ENCODE results near the gene PSMD12. TPM values are rescaled to one million over a fixed set of nuclear protein-coding genes. Genes with fewer than 3 reads are reported as not detected.
"Not testable (repeated sequence)": the region's sequence is repeated elsewhere in the genome, so short reads cannot be mapped to it uniquely, and the experiment has no call there.

The PSMD12 gene
- total and polyA plus RNA-seq, 2 donors, result 21.1 to 48.0 TPM

DNA sequence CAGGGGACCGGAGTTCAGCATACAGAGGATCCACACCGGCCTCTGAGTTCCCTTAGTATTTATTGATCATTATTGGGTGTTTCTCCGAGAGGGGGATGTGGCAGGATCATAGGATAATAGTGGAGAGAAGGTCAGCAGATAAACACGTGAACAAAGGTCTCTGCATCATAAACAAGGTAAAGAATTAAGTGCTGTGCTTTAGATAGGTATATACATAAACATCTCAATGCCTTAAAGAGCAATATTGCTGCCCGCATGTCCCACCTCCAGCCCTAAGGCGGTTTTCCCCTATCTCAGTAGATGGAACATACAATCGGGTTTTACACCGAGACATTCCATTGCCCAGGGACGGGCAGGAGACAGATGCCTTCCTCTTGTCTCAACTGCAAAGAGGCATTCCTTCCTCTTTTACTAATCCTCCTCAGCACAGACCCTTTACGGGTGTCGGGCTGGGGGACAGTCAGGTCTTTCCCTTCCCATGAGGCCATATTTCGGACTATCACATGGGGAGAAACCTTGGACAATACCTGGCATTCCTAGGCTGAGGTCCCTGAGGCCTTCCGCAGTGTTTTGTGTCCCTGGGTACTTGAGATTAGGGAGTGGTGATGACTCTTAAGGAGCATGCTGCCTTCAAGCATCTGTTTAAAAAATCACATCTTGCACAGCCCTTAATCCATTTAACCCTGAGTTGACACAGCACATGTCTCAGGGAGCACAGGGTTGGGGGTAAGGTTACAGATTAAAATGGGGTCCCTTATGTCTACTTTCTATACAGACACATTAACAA, 39.2 kb downstream of the PSMD12 start:
- H3K4me1 ChIP-seq (ENCODE audit: insufficient read depth); H3K4me3 ChIP-seq (ENCODE audit: low read depth, low read length); H3K36me3 ChIP-seq (ENCODE audit: insufficient read depth); DNase-seq (ENCODE audit: extremely low spot score); H3K27ac ChIP-seq (ENCODE audit: low read depth): not testable (repeated sequence)
- WGBS, result 80% methylated on average over 12 of the region's 13 CpGs

DNA sequence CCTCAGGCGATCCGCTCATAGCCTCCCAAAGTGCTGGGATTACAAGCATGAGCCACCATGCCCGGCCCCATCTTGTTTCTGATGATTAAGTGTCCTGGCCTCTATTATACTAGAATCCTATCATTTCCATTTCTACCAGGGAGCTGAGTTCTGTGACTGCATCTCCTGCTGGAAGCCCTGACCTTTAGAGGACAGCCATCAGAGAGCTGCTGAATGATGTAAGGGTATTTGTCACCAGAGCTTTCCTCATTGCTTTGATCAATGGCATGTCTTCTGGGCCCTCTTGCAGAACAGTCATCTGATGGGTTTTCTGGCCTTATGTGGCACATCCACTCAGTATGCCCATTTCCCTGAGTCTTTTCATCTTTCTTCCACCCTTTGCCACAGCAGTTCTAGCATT, 39.9 kb downstream of the PSMD12 start:
- 93% methylated on average over 3 of the region's 3 CpGs for WGBS
- H3K27ac ChIP-seq (ENCODE audit: low read depth), result no peak overlapping the region
- no peaks in the 10 kb centered on the region for H3K4me1 ChIP-seq (ENCODE audit: insufficient read depth)
- DNase-seq (ENCODE audit: extremely low spot score), result no peak
- H3K36me3 ChIP-seq (ENCODE audit: insufficient read depth), result no peaks in the 10 kb centered on the region
- no peak overlapping the region for H3K4me3 ChIP-seq (ENCODE audit: low read depth, low read length)

DNA sequence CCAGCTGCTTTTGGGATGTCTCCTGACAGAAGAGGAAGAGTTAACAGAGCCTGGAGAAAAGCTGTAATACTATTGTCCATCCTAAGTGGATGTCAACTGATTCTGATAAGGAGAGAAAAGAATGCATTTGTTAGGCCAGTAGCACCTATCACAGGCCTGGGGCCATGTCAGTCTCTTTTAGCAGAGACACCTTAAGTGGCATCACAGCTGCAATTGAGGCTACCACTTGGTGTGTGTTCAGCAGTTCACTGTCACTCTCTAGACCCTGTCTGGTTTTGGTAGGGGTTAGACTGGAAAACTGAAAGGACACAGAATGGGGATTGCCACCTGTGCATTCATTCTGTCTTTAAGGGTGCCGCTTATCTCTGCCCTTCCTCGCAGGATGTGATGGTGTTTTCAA, 42.0 kb downstream of the PSMD12 start:
- no peak for DNase-seq (ENCODE audit: extremely low spot score)
- no peaks in the 10 kb centered on the region for H3K4me1 ChIP-seq (ENCODE audit: insufficient read depth)
- WGBS, result 86% methylated on average over 2 of the region's 2 CpGs
- no peak overlapping the region for H3K27ac ChIP-seq (ENCODE audit: low read depth)
- H3K36me3 ChIP-seq (ENCODE audit: insufficient read depth), result no peaks in the 10 kb centered on the region
- H3K4me3 ChIP-seq (ENCODE audit: low read depth, low read length), result no peak overlapping the region

DNA sequence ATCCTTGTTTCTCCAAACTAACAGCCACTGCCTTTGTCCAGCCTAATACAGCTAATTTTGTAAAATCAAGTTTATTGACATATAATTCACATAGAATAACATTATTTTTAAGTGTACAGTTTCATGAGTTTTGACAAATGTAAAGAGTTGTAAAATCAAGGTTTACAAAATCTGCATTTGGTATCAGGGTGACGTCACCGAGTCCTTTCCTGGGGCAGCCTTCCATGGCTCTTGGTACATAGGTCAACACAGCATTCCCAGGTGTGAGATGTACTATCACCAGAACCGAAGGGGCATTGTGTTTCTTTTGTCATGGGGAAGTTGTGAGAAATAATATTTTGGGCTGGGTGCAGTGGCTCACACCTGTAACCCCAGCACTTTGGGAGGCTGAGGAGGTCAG, 42.9 kb downstream of the PSMD12 start:
- no peaks in the 10 kb centered on the region for H3K4me1 ChIP-seq (ENCODE audit: insufficient read depth)
- 93% methylated on average over 3 of the region's 3 CpGs for WGBS
- no peak overlapping the region for H3K4me3 ChIP-seq (ENCODE audit: low read depth, low read length)
- H3K27ac ChIP-seq (ENCODE audit: low read depth), result no peak overlapping the region
- no peaks in the 10 kb centered on the region for H3K36me3 ChIP-seq (ENCODE audit: insufficient read depth)
- DNase-seq (ENCODE audit: extremely low spot score), result no peak

DNA sequence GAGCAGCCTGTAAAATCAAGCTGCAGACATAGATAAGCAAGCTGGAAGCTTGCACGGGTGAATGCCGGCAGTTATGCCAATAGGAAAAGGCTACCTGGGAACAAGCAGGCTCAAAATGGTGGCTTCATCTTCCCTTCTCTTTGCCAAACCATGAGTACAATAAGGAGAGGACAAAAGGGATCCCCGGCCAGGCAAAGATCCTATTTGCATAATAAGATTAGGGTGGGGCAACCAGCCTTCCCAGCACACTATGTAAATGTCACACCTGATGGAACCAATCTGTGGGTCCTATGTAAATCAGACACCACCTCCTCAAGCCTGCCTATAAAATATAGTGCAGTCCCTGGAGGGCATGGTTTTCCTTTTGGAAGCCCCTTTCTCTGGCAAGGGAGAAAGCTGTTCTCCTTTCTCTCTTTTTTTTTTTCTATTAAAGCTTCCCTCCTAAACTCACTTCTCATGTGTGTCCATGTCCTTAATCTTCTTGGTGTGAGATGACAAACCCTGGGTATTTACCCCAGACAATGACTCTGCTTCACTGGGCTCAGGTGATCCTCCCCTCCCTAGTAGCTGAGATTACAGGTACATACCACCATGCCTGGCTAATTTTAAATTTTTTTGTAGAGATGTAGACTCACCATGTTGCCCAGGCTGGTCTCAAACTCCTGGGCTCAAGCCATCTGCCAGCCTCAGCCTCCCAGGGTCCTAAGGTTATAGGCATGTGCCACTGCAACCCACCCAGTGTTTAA, 44.2 kb downstream of the PSMD12 start:
- WGBS, result 25% methylated on average over 3 of the region's 3 CpGs
- no peaks in the 10 kb centered on the region for H3K4me1 ChIP-seq (ENCODE audit: insufficient read depth)
- H3K36me3 ChIP-seq (ENCODE audit: insufficient read depth), result no peaks in the 10 kb centered on the region
- H3K27ac ChIP-seq (ENCODE audit: low read depth), result no peak overlapping the region
- DNase-seq (ENCODE audit: extremely low spot score), result no peak
- no peak overlapping the region for H3K4me3 ChIP-seq (ENCODE audit: low read depth, low read length)

DNA sequence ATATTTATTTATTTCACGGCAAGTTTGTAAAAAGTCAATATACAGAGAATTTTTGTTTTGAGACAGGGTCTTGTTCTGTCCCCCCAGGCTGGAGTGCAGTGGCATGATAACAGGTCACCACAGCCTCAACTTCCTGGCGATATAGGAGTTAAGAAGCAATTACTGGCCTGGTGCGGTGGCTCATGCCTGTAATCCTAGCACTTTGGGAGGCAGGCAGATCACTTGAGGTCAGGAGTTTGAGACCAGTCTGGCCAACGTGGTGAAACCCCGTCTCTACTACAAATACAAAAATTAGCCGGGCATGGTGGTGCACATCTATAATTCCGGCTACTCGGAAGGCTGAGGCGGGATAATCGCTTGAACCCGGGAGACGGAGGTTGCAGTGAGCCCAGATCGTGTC, 44.9 kb downstream of the PSMD12 start:
- not testable (repeated sequence) for H3K4me1 ChIP-seq (ENCODE audit: insufficient read depth); H3K27ac ChIP-seq (ENCODE audit: low read depth)
- WGBS, result 75% methylated on average over 13 of the region's 13 CpGs

DNA sequence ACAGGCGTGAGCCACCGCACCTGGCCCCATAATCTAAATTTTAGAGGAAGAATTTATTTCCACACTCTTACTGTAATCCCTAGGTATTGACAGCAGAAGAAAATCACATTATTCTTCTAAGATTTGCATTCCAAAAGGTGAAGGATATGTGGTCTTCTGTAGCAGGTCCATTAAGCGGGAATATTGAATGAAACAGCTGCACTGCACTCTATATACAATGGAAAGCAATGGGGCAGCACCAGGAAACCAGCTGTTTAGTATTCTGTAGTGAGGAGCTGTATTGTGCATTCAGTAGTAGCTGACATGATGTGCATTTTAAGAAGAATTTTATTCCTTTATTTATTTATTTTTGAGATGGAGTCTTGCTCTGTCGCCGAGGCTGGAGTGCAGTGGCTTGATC, 49.6 kb downstream of the PSMD12 start:
- 89% methylated on average over 5 of the region's 5 CpGs for WGBS
- Histone ChIP-seq H3K27ac (ENCODE audit: low read depth) (no peak overlapping the region), H3K4me3 (ENCODE audit: low read depth, low read length) (no peak overlapping the region), H3K36me3 (ENCODE audit: insufficient read depth) (no peaks in the 10 kb centered on the region), H3K4me1 (ENCODE audit: insufficient read depth) (no peaks in the 10 kb centered on the region)
- DNase-seq (ENCODE audit: extremely low spot score), result no peak

More for the DNA sequence above, 44.9 kb downstream of the PSMD12 start:
- DNase-seq (ENCODE audit: extremely low spot score); H3K4me3 ChIP-seq (ENCODE audit: low read depth, low read length); H3K36me3 ChIP-seq (ENCODE audit: insufficient read depth): not testable (repeated sequence)

DNA sequence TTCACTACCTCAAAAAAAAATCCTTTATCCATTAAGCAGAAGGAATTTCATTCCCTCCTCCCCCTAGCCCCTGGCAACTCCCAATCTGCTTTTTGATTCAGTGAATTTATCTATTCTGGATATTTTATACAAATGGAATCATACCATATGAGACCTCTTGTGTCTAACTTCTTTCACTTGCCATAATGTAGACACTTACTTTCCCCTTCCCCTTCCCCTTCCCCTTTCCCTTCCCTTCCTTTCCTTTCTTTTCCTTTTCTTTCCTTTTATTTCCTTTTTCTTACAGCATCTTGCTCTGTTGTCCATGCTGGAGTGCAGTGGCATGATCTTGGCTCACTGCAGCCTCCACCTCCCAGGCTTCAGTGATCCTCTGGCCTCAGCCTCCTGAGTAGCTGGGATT, 50.5 kb downstream of the PSMD12 start:
- no peak for DNase-seq (ENCODE audit: extremely low spot score)
- no peaks in the 10 kb centered on the region for H3K36me3 ChIP-seq (ENCODE audit: insufficient read depth)
- no peaks in the 10 kb centered on the region for H3K4me1 ChIP-seq (ENCODE audit: insufficient read depth)
- H3K27ac ChIP-seq (ENCODE audit: low read depth), result no peak overlapping the region
- no peak overlapping the region for H3K4me3 ChIP-seq (ENCODE audit: low read depth, low read length)

DNA sequence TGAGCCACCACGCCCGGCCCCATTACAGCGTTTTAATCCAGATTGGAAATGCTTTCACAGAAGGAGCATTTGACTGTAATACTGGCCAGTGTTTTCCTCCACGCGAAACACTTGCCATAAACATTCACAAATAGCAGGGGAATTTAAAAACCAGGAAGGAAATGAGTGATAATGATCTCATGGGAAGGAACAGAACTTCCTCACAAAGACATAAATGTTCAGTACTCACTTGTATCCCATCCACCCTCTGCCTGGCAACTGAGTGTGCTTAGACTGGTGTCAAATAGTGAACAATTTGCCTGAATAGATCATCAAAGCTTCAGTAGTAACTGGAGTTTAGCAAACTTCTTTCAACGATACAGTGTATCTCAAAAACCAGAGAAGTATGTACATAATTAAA, 54.1 kb downstream of the PSMD12 start:
- Histone ChIP-seq H3K27ac (ENCODE audit: low read depth) (no peak overlapping the region), H3K4me1 (ENCODE audit: insufficient read depth) (no peaks in the 10 kb centered on the region), H3K4me3 (ENCODE audit: low read depth, low read length) (no peak overlapping the region), H3K36me3 (ENCODE audit: insufficient read depth) (no peaks in the 10 kb centered on the region)
- 63% methylated on average over 6 of the region's 6 CpGs for WGBS
- DNase-seq (ENCODE audit: extremely low spot score), result no peak

DNA sequence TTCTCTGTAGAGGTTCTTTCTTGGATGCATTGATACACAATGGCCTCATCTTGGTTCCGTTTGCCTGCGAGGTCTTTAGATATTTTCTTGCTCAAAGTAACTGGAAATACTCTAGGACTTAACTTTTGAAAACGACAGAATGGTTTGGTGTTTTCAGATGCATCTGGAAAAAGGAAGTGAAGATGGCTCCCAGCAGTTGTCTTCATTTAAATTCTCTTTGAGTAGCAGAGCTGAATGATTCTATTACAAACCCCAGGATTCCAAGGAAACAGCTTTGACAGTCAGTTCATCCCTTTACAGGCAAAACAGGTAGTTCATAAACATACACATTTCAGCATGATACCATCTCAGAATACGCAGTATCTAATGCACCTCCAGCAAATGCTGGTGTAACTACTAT, 54.8 kb downstream of the PSMD12 start:
- Histone ChIP-seq H3K4me3 (ENCODE audit: low read depth, low read length) (no peak overlapping the region), H3K36me3 (ENCODE audit: insufficient read depth) (no peaks in the 10 kb centered on the region), H3K27ac (ENCODE audit: low read depth) (no peak overlapping the region), H3K4me1 (ENCODE audit: insufficient read depth) (no peaks in the 10 kb centered on the region)
- DNase-seq (ENCODE audit: extremely low spot score), result no peak
- 70% methylated on average over 4 of the region's 4 CpGs for WGBS

DNA sequence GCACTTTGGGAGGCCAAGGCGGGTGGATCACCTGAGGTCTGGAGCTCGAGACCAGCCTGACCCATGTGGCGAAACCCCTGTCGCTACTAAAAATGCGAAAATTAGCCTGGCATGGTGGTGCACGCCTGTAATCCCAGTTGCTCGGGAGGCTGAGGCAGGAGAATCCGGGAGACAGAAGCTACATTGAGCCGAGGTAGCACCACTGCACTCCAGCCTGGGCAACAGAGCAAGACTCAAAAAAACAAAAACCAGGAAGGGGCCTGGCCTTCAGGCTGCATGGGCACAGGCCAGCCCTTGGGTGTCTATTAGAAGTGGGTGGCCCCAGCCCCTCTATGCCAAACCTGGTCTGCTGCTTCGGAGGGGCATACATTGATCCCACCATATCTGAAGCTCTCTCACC, 56.0 kb downstream of the PSMD12 start:
- DNase-seq (ENCODE audit: extremely low spot score), result no peak
- Histone ChIP-seq H3K27ac (ENCODE audit: low read depth) (no peak overlapping the region), H3K36me3 (ENCODE audit: insufficient read depth) (no peaks in the 10 kb centered on the region), H3K4me3 (ENCODE audit: low read depth, low read length) (no peak overlapping the region), H3K4me1 (ENCODE audit: insufficient read depth) (no peaks in the 10 kb centered on the region)
- 95% methylated on average over 10 of the region's 10 CpGs for WGBS

DNA sequence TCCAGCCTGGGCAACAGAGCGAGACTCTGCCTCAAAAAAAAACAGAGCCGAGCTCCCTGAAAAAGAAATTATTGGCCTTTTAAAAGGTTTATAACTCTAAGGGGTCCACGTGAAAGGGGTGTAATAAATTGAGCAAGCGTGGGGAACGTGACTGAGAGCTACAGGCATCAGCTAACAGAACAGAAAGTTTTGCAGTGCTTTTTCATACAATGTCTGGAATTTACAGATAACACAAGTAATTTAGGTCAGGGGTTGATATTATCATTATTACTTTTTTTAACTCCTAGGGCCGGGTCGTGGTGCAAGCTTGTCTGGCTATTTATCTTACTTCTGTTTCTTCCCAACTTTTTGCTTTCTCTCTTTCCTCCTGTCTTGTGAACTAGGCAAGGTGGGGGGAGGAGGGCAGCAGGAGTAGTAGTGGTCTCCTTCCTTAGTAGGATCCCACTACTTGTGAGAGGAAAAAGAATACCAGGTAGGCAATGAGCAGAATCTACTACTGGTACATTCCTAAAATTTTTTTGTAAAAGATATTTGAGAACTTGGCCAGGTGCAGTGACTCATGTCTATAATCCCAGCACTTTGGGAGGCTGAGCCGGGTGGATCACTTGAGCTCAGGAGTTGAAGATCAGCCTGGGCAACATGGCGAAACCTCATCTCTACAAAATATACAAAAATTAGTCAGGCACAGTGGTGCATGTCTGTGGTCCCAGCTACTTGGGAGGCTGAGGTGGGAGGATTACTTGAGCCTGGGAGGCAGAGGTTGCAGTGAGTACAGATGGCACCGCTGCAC, 60.7 kb downstream of the PSMD12 start:
- not testable (repeated sequence) for H3K27ac ChIP-seq (ENCODE audit: low read depth); H3K4me1 ChIP-seq (ENCODE audit: insufficient read depth); H3K4me3 ChIP-seq (ENCODE audit: low read depth, low read length); H3K36me3 ChIP-seq (ENCODE audit: insufficient read depth); DNase-seq (ENCODE audit: extremely low spot score)
- WGBS, result 52% methylated on average over 10 of the region's 10 CpGs

DNA sequence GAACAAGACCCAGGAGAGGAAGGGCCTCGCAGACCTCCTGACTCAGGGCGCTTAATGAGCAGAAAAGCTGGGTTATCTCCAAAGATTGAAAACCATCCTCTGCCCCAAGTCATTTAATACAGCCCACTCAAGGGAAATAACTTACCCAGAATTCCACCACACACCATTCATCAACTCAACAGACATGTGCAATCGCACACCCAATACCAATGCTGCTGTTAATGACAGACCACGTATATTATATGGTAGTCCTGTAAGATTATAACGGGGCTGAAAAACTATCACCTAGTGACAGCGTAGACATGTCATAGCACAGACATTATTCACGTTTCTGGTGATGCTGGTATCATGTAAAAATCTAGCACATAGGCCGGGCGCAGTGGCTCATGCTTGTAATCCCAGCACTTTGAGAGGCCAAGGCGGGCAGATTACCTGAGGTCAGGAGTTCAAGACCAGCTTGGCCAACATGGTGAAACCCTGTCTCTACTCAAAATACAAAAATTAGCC, 68.9 kb downstream of the PSMD12 start:
- 84% methylated on average over 10 of the region's 10 CpGs for WGBS
- no peak overlapping the region for H3K27ac ChIP-seq (ENCODE audit: low read depth)
- no peaks in the 10 kb centered on the region for H3K4me1 ChIP-seq (ENCODE audit: insufficient read depth)
- H3K36me3 ChIP-seq (ENCODE audit: insufficient read depth), result no peaks in the 10 kb centered on the region
- no peak overlapping the region for H3K4me3 ChIP-seq (ENCODE audit: low read depth, low read length)
- DNase-seq (ENCODE audit: extremely low spot score), result no peak

Data from urinary bladder (tissue), 4 donors.